Activated T-helper 1 cell treated with anti-CD3 and anti-CD28 coated beads, Interleukin-12 subunit alpha, Interleukin-12 subunit beta, Interleukin-2, Interleukin-4 antibody, amounts not matched to agents 30 ng/mL and 10 ng/mL and 1 ng/mL, durations not matched to agents 14 hours and 24 hours and 36 hours (primary cell): Measurements from ENCODE around the gene KLF2. TPM values are rescaled to one million over a fixed set of nuclear protein-coding genes. Genes with fewer than 3 reads are reported as not detected.
"Not testable (repeated sequence)": the region's sequence is repeated elsewhere in the genome, so short reads cannot be mapped to it uniquely, and the experiment has no call there.

Source experiments
- DNase-seq: peaks from one replicate; pipeline ENCODE4 v3.0.0; 2021; ENCODE audit warnings: low spot score
- H3K27ac Mint-ChIP-seq: one replicate; pipeline ENCODE4 v1.8.0; 2021; ENCODE audit warnings: mild to moderate bottlenecking, mixed read lengths
- H3K27me3 Mint-ChIP-seq: one replicate; pipeline ENCODE4 v1.8.0; 2022; ENCODE audit warnings: mild to moderate bottlenecking, moderate library complexity, mixed read lengths; ENCODE audit not compliant: insufficient read depth
- H3K36me3 Mint-ChIP-seq: one replicate; pipeline ENCODE4 v1.8.0; 2021; ENCODE audit warnings: low read depth, mixed read lengths
- H3K4me1 Mint-ChIP-seq: one replicate; pipeline ENCODE4 v1.8.0; 2021; ENCODE audit warnings: low read depth, mixed read lengths
- H3K4me3 Mint-ChIP-seq: one replicate; pipeline ENCODE4 v1.8.0; 2021; ENCODE audit warnings: mild to moderate bottlenecking, moderate library complexity, mixed read lengths
- H3K9me3 Mint-ChIP-seq: one replicate; pipeline ENCODE4 v1.8.0; 2021; ENCODE audit warnings: mixed read lengths
- intact Hi-C: fragments of 100-400 bp; cut with micrococcal nuclease; formaldehyde crosslinking; loops from one replicate; pipeline ENCODE4 v1.15.1; 2024
- total RNA-seq: library from RNA; stranded (reverse); gene quantifications from 2 replicates; pipeline ENCODE4 v1.2.3, GENCODE V29; 2022

The KLF2 gene
- total RNA-seq, 1 donor from 2014 or later, result 5.7 TPM

DNA sequence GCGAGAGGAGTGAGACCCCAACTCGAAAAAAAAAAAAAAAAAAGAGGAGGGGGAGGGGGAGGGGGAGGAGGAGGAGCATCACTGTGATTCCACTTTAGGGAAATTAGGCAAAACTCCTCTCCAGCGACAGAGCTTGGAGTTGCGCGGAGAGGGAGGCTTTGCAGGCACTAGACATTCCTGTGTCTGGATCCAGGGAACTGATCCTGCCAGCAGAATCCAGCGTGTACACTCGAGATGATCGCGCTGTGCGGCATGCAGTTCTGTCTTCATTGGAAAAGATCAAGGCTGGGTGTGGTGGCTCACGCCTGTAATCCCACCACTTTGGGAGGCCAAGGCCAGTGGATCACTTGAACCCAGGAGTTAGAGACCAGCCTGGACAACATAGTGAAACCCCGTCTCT is 29.6 kb upstream of the KLF2 start:
- intact Hi-C loops, result no loop called here
- peaks cover 20% of the 10 kb centered on the region for H3K27me3 Mint-ChIP-seq
- no peaks in the 10 kb centered on the region for H3K4me1 Mint-ChIP-seq
- H3K4me3 Mint-ChIP-seq, result no peak overlapping the region
- no peak overlapping the region for H3K27ac Mint-ChIP-seq
- no peaks in the 10 kb centered on the region for H3K36me3 Mint-ChIP-seq
- H3K9me3 Mint-ChIP-seq, result no peaks in the 10 kb centered on the region
- DNase-seq, result no peak

DNA sequence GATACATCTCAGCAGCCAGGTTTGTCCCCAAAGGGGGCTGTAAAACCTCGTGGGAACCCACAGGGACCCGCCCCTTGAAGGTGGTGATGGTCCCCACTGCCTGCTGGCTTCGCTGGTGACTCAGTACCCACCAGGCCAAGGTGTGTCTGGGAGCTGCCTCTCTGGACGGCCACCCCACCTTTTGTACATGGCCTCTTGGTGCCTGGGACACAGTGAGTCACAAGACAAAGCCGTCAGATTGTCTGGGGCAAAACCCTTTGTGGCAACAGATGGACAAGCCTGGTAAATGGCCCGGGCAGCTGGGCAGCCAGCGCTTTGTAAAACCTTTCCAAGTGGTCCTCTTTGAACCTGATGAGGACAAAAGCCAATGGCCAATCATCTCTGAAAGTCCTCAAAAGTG is 27.9 kb upstream of the KLF2 start:
- Mint-ChIP-seq H3K36me3 (no peaks in the 10 kb centered on the region), H3K9me3 (no peaks in the 10 kb centered on the region), H3K4me1 (no peaks in the 10 kb centered on the region), H3K4me3 (no peak overlapping the region), H3K27me3 (peaks cover 15% of the 10 kb centered on the region), H3K27ac (no peak overlapping the region)
- no peak for DNase-seq
- intact Hi-C loops, result no loop called here

DNA sequence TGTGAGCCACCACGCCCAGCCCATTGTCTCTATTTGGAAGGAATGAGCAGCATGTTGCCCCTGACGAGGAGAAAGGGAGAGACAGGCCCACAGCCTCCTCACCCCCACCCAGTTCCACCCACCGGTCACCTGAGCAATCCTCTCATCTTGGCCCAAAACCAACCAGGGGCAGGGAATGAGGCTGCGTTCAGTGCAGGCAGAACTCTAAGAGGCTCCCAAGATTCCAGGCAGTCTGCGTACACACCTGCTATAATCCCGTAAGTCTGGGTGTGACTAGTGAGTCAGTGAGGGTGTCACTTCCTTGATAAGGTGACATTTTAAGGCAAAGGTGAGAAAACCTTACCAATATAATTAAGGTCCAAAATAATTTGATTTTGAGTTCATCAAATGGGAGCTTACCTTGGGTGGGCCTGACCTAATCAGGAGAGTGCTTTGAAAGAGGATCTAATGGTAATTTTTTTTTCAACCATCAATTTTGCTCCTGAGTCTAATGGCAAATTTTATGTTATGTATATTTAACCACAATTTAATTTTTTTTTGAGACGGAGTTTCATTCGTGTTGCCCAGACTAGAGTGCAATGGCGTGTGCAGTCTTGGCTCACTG is 26.9 kb upstream of the KLF2 start:
- no peak overlapping the region for H3K4me3 Mint-ChIP-seq
- no peaks in the 10 kb centered on the region for H3K9me3 Mint-ChIP-seq
- intact Hi-C loops, result loop anchor here (1.0 kb wide), 1 partner anchor 9 kb away; no protein-coding TSS in a partner anchor
- no peak for DNase-seq
- no peak overlapping the region for H3K27ac Mint-ChIP-seq
- H3K27me3 Mint-ChIP-seq, result peaks cover 15% of the 10 kb centered on the region
- H3K4me1 Mint-ChIP-seq, result no peaks in the 10 kb centered on the region
- H3K36me3 Mint-ChIP-seq, result no peaks in the 10 kb centered on the region

DNA sequence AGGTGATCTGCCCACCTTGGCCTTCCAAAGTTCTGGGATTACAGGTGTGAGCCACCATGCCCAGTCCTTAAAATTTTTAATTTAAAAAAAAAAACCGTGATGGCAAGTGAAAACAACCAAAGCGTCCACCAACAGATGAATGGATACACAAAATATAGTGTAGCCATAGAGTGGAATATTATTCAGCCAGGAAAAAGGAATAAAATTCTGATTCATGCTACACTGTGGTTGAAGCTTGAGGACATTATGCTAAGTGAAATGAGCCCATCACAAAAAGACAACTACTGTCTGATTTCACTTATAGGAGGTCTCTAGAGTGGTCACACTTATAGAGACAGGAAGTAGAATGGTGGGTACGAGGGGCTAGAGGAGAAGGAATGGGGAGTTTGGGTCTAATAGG is 26.3 kb upstream of the KLF2 start:
- no peaks in the 10 kb centered on the region for H3K9me3 Mint-ChIP-seq
- H3K36me3 Mint-ChIP-seq, result no peaks in the 10 kb centered on the region
- no peaks in the 10 kb centered on the region for H3K4me1 Mint-ChIP-seq
- no peak overlapping the region for H3K4me3 Mint-ChIP-seq
- H3K27ac Mint-ChIP-seq, result no peak overlapping the region
- no peak for DNase-seq
- intact Hi-C loops, result loop anchor here (1.0 kb wide), 1 partner anchor 10 kb away; no protein-coding TSS in a partner anchor
- peaks cover 11% of the 10 kb centered on the region for H3K27me3 Mint-ChIP-seq

DNA sequence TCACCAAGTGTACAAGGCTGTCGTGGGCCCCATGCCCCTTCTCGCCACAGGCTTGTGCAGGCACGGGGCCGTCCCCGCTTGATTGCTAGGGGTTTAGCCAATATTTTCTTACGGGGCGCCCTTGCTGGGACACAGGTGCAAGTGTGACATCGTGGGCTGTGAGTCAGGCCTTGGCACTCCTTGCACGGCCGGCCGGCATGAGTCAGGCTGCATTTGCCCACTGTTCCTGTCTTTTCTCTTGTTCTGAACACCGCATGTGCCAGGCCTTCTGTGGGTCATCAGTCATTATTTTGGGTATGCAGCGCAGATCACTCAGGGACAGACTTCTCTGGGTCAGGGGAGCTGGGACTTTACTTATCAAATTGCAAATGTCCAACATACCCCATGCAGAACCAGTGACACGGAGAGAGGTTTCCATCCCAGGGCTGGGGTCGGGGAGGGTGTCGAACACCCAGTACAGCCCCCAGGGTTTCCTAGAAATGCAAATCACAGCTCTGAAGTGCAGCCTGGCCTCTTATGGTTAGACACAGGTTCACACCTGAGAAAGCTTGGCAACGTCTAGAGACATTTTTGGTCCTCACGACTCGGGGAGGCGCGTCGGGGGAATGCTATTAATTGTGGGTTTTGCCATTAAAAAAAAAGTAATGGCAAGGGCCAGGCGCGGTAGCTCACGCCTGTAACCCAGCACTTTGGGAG is 22.5 kb upstream of the KLF2 start:
- H3K4me1 Mint-ChIP-seq, result no peaks in the 10 kb centered on the region
- no peak overlapping the region for H3K27ac Mint-ChIP-seq
- H3K4me3 Mint-ChIP-seq, result no peak overlapping the region
- no peaks in the 10 kb centered on the region for H3K36me3 Mint-ChIP-seq
- H3K27me3 Mint-ChIP-seq, result peaks cover 16% of the 10 kb centered on the region
- no peak for DNase-seq
- intact Hi-C loops, result no loop called here
- no peaks in the 10 kb centered on the region for H3K9me3 Mint-ChIP-seq

DNA sequence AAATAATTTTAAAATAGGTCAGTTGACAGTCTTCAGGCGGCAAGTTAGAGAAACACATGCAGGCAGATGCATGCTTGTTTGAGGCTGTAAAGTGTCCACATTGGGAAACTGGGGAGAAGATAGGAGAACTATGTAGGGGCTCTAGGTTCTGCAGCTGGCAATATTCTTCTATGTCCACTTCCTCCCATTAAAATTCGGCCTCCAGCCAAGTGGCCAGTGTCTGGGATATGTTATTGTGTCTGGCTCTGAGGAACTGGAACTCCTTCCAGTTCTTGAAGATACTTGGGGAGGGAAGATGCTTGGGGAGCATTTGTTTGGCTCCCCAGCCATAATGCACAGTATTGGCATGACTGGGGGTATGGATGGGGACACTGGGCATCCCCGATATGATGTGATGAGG is 20.9 kb upstream of the KLF2 start:
- no peak overlapping the region for H3K4me3 Mint-ChIP-seq
- intact Hi-C loops, result no loop called here
- H3K9me3 Mint-ChIP-seq, result no peaks in the 10 kb centered on the region
- no peak overlapping the region for H3K27ac Mint-ChIP-seq
- no peak for DNase-seq
- peaks cover 16% of the 10 kb centered on the region for H3K27me3 Mint-ChIP-seq
- no peaks in the 10 kb centered on the region for H3K4me1 Mint-ChIP-seq
- H3K36me3 Mint-ChIP-seq, result no peaks in the 10 kb centered on the region

DNA sequence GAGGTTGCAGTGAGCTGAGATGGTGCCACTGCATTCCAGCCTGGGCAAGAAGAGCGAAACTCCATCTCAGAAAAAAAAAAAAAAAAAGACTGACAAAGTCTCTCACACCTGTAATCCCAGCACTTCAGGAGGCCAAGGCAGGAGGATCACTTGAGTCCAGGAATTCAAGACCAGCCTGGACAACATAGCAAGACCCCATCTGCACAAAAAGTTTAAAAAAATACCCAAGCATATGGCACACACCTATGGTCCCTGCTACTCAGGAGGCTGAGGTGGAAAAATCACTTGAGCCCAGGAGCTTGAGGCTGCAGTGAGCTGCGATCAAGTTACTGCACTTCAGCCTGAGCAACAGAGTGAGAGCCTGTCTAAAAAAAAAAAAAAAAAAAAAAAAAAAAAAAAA is 20.1 kb upstream of the KLF2 start:
- intact Hi-C loops, H3K27ac Mint-ChIP-seq, H3K9me3 Mint-ChIP-seq, H3K4me1 Mint-ChIP-seq, DNase-seq, H3K4me3 Mint-ChIP-seq, H3K36me3 Mint-ChIP-seq: not testable (repeated sequence)
- peaks cover 17% of the 10 kb centered on the region for H3K27me3 Mint-ChIP-seq

DNA sequence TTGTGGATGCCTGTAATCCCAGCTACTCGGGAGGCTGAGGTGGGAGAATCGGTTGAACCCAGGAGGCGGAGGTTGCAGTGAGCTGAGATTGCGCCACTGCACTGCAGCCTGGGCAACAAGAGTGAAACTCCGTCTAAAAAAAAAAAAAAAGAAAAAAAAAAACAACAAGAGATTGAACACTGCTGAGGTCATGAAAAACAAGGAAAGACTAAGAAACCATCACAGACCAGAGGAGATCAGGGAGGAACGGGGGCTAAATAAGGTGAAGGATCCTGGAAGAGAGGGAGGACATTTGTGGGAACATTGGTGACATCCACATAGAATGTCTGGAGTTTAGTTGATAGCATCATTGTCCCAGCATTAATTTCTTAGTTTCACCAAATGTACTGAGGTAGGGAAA is 19.6 kb upstream of the KLF2 start:
- H3K36me3 Mint-ChIP-seq, intact Hi-C loops, H3K4me3 Mint-ChIP-seq, H3K27ac Mint-ChIP-seq, H3K9me3 Mint-ChIP-seq, DNase-seq, H3K4me1 Mint-ChIP-seq: not testable (repeated sequence)
- peaks cover 21% of the 10 kb centered on the region for H3K27me3 Mint-ChIP-seq

DNA sequence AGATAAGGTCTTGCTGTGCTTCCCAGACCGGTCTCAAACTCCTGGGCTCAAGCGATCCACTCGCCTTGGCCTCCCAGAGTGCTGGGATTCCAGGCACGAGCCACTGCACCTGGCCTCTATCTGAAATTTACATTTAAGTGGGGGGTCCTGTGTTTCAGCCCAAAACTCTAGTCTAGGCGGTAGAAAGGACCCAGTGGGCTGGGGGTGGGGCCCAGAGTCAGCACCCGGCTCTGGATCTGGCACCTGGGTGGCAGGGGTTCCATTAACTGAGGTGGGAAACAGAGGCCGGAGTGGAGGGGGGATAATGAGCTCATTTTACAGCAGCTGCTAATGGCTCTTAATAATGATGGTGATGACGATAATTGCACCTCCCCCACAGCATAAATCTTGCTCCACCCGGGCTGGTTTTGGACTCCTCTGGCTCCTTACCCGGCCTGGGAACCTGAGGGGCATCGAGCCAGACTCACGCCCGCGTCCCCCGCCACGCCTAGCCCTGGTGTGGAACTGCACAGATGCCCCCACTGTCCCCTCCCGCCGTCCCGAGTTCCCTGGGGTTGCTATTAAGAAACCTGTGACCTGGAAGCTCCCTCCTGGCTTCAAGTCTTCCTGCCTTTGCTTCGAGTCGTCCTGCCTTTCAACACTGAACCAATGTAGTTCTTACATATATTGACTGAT is 17.8 kb upstream of the KLF2 start:
- H3K27me3 Mint-ChIP-seq, result peaks cover 23% of the 10 kb centered on the region
- intact Hi-C loops, result no loop called here
- H3K9me3 Mint-ChIP-seq, result no peaks in the 10 kb centered on the region
- H3K4me3 Mint-ChIP-seq, result no peak overlapping the region
- no peak overlapping the region for H3K27ac Mint-ChIP-seq
- H3K4me1 Mint-ChIP-seq, result no peaks in the 10 kb centered on the region
- no peak for DNase-seq
- no peaks in the 10 kb centered on the region for H3K36me3 Mint-ChIP-seq

DNA sequence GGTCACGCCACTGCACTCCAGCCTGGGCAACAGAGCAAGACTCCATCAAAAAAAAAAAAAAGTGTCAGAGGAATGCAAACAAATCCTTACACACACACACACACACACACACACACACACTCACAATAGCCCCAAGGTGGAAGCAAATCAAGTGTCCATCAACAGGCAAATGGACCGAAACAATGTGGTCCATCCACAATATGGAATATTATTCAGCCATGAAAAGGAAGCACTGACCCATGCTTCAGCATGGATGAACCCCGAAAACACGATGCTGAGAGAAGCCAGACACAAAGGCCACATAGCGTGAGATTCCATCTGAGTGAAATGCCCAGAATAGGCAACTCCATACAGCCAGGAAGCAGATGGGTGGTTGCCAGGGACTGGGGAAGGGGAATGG is 16.5 kb upstream of the KLF2 start:
- H3K9me3 Mint-ChIP-seq, result no peaks in the 10 kb centered on the region
- H3K27me3 Mint-ChIP-seq, result peaks cover 26% of the 10 kb centered on the region
- no peak for DNase-seq
- no peaks in the 10 kb centered on the region for H3K4me1 Mint-ChIP-seq
- H3K27ac Mint-ChIP-seq, result no peak overlapping the region
- intact Hi-C loops, result no loop called here
- H3K4me3 Mint-ChIP-seq, result no peak overlapping the region
- H3K36me3 Mint-ChIP-seq, result no peaks in the 10 kb centered on the region

DNA sequence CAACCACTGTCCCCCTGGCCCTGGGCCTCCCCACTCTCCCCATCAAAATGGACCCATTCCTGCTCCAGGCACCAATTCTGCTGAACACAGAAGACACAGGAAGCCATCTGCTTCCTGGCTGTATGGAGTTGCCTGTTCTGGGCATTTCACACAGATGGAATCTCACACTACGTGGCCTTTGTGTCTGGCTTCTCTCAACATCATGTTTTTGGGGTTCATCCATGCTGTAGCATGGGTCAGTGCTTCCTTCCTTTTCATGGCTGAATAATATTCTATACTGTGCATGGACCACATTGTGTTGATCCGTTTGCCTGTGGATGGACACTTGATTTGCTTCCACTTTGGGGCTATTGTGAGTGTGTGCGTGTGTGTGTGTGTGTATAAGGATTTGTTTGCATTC is 15.0 kb upstream of the KLF2 start:
- DNase-seq, result no peak
- no peak overlapping the region for H3K27ac Mint-ChIP-seq
- intact Hi-C loops, result no loop called here
- H3K36me3 Mint-ChIP-seq, result no peaks in the 10 kb centered on the region
- no peaks in the 10 kb centered on the region for H3K9me3 Mint-ChIP-seq
- no peaks in the 10 kb centered on the region for H3K4me1 Mint-ChIP-seq
- H3K4me3 Mint-ChIP-seq, result no peak overlapping the region
- H3K27me3 Mint-ChIP-seq, result peaks cover 23% of the 10 kb centered on the region

DNA sequence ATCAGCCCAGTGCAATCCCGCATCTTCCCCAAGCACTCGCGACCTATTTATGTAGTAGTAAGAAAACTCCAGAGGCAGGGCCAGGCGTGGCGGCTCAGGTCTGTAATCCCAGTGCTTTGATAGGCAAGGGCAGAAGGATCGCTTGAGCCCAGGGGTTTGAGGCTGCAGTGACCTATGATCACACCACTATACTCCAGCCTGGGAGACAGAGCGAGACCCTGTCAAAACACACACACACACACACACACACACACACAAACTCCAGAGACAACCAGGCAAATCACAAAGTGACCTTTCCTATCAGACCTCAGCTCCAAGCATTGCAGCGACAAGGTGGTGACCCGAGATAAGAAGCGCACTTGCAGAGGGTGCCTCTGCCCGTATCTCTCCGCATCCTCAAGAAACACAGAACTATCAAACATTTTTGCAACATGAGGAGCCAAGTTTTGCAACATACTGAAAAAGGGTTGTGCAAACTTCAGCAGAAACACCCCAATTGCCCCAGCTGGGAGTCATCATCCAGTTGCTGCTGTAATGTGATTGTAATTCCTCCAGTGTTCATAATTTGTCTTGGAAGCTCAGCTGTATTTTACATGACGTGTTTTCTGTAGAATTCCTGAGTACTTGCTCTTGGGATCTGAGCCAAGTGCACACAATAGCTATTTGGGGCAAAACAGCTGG is 8.7 kb upstream of the KLF2 start:
- no peak for DNase-seq
- Mint-ChIP-seq H3K4me1 (no peaks in the 10 kb centered on the region), H3K27ac (no peak overlapping the region), H3K4me3 (no peak overlapping the region), H3K9me3 (no peaks in the 10 kb centered on the region), H3K36me3 (peaks cover 6% of the 10 kb centered on the region), H3K27me3 (peaks cover 33% of the 10 kb centered on the region)
- intact Hi-C loops, result no loop called here

DNA sequence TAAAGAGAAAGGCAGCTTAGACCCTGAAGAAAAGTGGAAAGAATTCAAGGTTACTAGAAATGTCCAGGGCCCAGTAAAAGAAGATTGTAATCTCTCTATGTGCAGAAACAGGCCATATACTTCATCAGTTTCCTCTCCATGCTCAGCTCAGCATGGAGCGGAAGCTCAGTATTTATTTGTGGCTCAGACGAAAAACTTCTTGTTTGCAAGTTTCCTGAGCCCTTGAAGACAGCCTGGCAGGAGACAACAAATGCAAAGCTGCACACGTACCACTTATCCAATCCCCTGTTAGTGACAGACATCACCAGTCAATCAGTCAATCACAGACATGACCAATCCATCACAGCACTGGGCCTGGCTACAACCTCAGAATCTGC is 8.1 kb upstream of the KLF2 start:
- Mint-ChIP-seq H3K27me3 (peaks cover 35% of the 10 kb centered on the region), H3K4me1 (no peaks in the 10 kb centered on the region), H3K27ac (no peak overlapping the region), H3K9me3 (no peaks in the 10 kb centered on the region), H3K4me3 (no peak overlapping the region), H3K36me3 (peaks cover 6% of the 10 kb centered on the region)
- DNase-seq, result no peak
- intact Hi-C loops, result no loop called here
